HG02610 (cell line): ENCODE results near the gene C20orf144.
A peak's percentile ranks its signal among the peaks of the same experiment; 100 is the strongest.

Experiments used
- ATAC-seq: cut with Tn5 transposase; IDR thresholded peaks from one replicate; pipeline ENCODE4 v1.9.1; 2021; ENCODE audit warnings: mild to moderate bottlenecking, moderate library complexity; ENCODE audit not compliant: unreplicated experiment

Gene C20orf144

GRCh38 chr20:33664085-33664761 lies 2.1 kb downstream of the C20orf144 start:
- ATAC-seq = no peak

- no peak for ATAC-seq
Observed at GRCh38 chr20:33664762-33665144, 2.6 kb downstream of the C20orf144 start.

- peak; percentile 64 for ATAC-seq
Observed at GRCh38 chr20:33666293-33667244, 4.4 kb downstream of the C20orf144 start, which contains the start of gene ACTL10. Gene ACTL10 (plus strand): TSS chr20:33666943. CDS start chr20:33667498, 555 bp downstream.

- ATAC-seq = peak; percentile 2
Observed at GRCh38 chr20:33667245-33667675, 5.1 kb downstream of the C20orf144 start.

GRCh38 chr20:33667676-33668465 lies 5.7 kb downstream of the C20orf144 start:
- ATAC-seq = peak; percentile 48

GRCh38 chr20:33668466-33669155 lies 6.5 kb downstream of the C20orf144 start:
- ATAC-seq = no peak

- no peak for ATAC-seq
Observed at GRCh38 chr20:33669224-33669623, 7.1 kb downstream of the C20orf144 start.

GRCh38 chr20:33669873-33670640 lies 7.9 kb downstream of the C20orf144 start:
- no peak for ATAC-seq

- no peak for ATAC-seq
Observed at GRCh38 chr20:33670715-33671499, 8.8 kb downstream of the C20orf144 start.

GRCh38 chr20:33671573-33672288 lies 9.6 kb downstream of the C20orf144 start:
- no peak for ATAC-seq

- no peak for ATAC-seq
Observed at GRCh38 chr20:33672426-33673113, 10.4 kb downstream of the C20orf144 start.

GRCh38 chr20:33673114-33673409 lies 10.9 kb downstream of the C20orf144 start:
- no peak for ATAC-seq

- ATAC-seq = no peak
Observed at GRCh38 chr20:33673410-33674293, 11.5 kb downstream of the C20orf144 start.

GRCh38 chr20:33674294-33675135 lies 12.4 kb downstream of the C20orf144 start, which contains the start of gene NECAB3:
Gene NECAB3 (minus strand): TSS chr20:33674428. CDS start chr20:33674352, 76 bp downstream.
- ATAC-seq = peak; percentile 54

- no peak for ATAC-seq
Observed at GRCh38 chr20:33675136-33675959, 13.2 kb downstream of the C20orf144 start.
